HepG2 (cell line): ENCODE results near the gene SCIN. TPM values are rescaled to one million over a fixed set of nuclear protein-coding genes. Genes with fewer than 3 reads are reported as not detected.

Source experiments
- KDM6A ChIP-seq: IDR thresholded peaks from 2 replicates; pipeline ENCODE4 v1.6.1; 2016; ENCODE audit warnings: low read depth
- KLF12 ChIP-seq: sonication (generic); formaldehyde crosslinking; IDR thresholded peaks from 2 replicates; pipeline ENCODE4 v1.4.0; 2020; ENCODE audit warnings: missing genetic modification reagents, borderline replicate concordance
- ONECUT2 ChIP-seq: sonication (generic); formaldehyde crosslinking; IDR thresholded peaks from 2 replicates; pipeline ENCODE4 v1.4.0; 2020; ENCODE audit warnings: missing genetic modification reagents
- POLR2G ChIP-seq: fragments of 200-400 bp; formaldehyde crosslinking; IDR thresholded peaks from 2 replicates; pipeline ENCODE4 v1.6.1; 2018; ENCODE audit warnings: mild to moderate bottlenecking, low read depth, low read length, moderate library complexity
- PRDM10 ChIP-seq: sonication (generic); formaldehyde crosslinking; IDR thresholded peaks from 2 replicates; pipeline ENCODE4 v1.4.0; 2020; ENCODE audit warnings: low read depth, missing genetic modification reagents
- SALL1 ChIP-seq: sonication (generic); formaldehyde crosslinking; IDR thresholded peaks from 2 replicates; pipeline ENCODE4 v1.8.0; 2022; ENCODE audit warnings: mild to moderate bottlenecking, missing genetic modification reagents
- TCF12 ChIP-seq, 2 experiments: fragments of 450-650 bp in 1 of 2; sonication (generic) in 1 of 2; formaldehyde crosslinking in 1 of 2; IDR thresholded peaks; 2 replicates each; pipeline versions ENCODE4 v1.6.1 to v1.8.0; 2017 to 2022; ENCODE audit warnings: antibody characterized with exemption in 1 of 2, mild to moderate bottlenecking in 1 of 2, missing genetic modification reagents in 1 of 2, moderate library complexity in 1 of 2
- ZBTB8A ChIP-seq: sonication (generic); formaldehyde crosslinking; IDR thresholded peaks from 2 replicates; pipeline ENCODE4 v1.4.0; 2020; ENCODE audit warnings: mild to moderate bottlenecking, low read depth, missing genetic modification reagents, borderline replicate concordance
- ZNF260 ChIP-seq: sonication (generic); formaldehyde crosslinking; IDR thresholded peaks from 2 replicates; pipeline ENCODE4 v1.4.0; 2020; ENCODE audit warnings: missing genetic modification reagents, low read depth, mild to moderate bottlenecking, borderline replicate concordance
- ZNF496 ChIP-seq: sonication (generic); formaldehyde crosslinking; IDR thresholded peaks from 2 replicates; pipeline ENCODE4 v1.8.1; 2023; ENCODE audit warnings: mild to moderate bottlenecking, moderate library complexity, missing genetic modification reagents; ENCODE audit not compliant: insufficient replicate concordance
- ZNF530 ChIP-seq: sonication (generic); formaldehyde crosslinking; IDR thresholded peaks from 2 replicates; pipeline ENCODE4 v1.5.0; 2020; ENCODE audit warnings: low read depth, mild to moderate bottlenecking, missing genetic modification reagents
- ZNF609 ChIP-seq: sonication (generic); formaldehyde crosslinking; IDR thresholded peaks from 2 replicates; pipeline ENCODE4 v1.4.0; 2020; ENCODE audit warnings: mild to moderate bottlenecking, missing genetic modification reagents, borderline replicate concordance
- ZNF768 ChIP-seq: sonication (generic); formaldehyde crosslinking; IDR thresholded peaks from 2 replicates; pipeline ENCODE4 v1.4.0; 2020; ENCODE audit warnings: missing genetic modification reagents
- polyA plus RNA-seq, 8 experiments: library from polyadenylated mRNA; depleted of rRNA in 3 of 8; stranded (reverse) in 7 of 8; unstranded in 1 of 8; fragments of >200 nt; fragmentation: Illumina TruSeq in 4 of 8; extraction: Trizol in 4 of 8; gene quantifications; 2 replicates each; pipeline versions ENCODE4 v1.2.1 to v1.2.3, GENCODE V29; 2011 to 2016; ENCODE audit warnings: low read depth in 4 of 8, missing spikeins in 1 of 8, mixed read lengths in 1 of 8; ENCODE audit not compliant: insufficient read depth in 1 of 8
- total RNA-seq, 5 experiments: library from RNA; depleted of rRNA; stranded (reverse); fragments of >200 nt; fragmentation: Illumina TruSeq; extraction: Trizol; gene quantifications; 2 replicates each; pipeline ENCODE4 v1.2.3, GENCODE V29; 2016; ENCODE audit warnings: low read depth in 1 of 5
- TF ChIP-seq, protein P1 (sequence below): sonication (generic); formaldehyde crosslinking; conservative IDR thresholded peaks from 2 replicates; pipeline ENCODE4 v1.4.0; 2020; ENCODE audit warnings: missing genetic modification reagents
- TF ChIP-seq, protein P2 (sequence below): sonication (generic); formaldehyde crosslinking; IDR thresholded peaks from 2 replicates; pipeline ENCODE4 v1.9.0; 2021; ENCODE audit warnings: missing genetic modification reagents, mild to moderate bottlenecking, borderline replicate concordance

The SCIN gene
- total and polyA plus RNA-seq, 2 of the 13 experiments (the other 11 are each of a cell fraction or from before 2014, with no cell fraction given): not detected

- TF ChIP-seq ZNF609 (no peak; the same call in 1 of the 2 replicates), ZBTB8A (CRISPR knock-in tag) (no peak), ZNF496 (CRISPR knock-in tag) (no peak), ZNF530 (no peak), KLF12 (CRISPR knock-in tag) (0 out of 2 replicates have a peak, but pooled peaks have one; percentile 10), POLR2G (peak; percentile 96), PRDM10 (CRISPR knock-in tag) (no peak), ZNF260 (CRISPR knock-in tag) (no peak), ZNF768 (CRISPR knock-in tag) (no peak), KDM6A (CRISPR knock-in tag) (no peak), TCF12 (IDR thresholded peaks at IDR 0.05) (no peak), TCF12 (CRISPR knock-in tag; IDR thresholded peaks at IDR 0.05) (peak; percentile 77; the same call in 1 of the 2 replicates), SALL1 (CRISPR knock-in tag) (peak; percentile 81), ONECUT2 (no peak)
- TF ChIP-seq, protein P1, sequence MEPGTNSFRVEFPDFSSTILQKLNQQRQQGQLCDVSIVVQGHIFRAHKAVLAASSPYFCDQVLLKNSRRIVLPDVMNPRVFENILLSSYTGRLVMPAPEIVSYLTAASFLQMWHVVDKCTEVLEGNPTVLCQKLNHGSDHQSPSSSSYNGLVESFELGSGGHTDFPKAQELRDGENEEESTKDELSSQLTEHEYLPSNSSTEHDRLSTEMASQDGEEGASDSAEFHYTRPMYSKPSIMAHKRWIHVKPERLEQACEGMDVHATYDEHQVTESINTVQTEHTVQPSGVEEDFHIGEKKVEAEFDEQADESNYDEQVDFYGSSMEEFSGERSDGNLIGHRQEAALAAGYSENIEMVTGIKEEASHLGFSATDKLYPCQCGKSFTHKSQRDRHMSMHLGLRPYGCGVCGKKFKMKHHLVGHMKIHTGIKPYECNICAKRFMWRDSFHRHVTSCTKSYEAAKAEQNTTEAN: no peak
- TF ChIP-seq, protein P2, sequence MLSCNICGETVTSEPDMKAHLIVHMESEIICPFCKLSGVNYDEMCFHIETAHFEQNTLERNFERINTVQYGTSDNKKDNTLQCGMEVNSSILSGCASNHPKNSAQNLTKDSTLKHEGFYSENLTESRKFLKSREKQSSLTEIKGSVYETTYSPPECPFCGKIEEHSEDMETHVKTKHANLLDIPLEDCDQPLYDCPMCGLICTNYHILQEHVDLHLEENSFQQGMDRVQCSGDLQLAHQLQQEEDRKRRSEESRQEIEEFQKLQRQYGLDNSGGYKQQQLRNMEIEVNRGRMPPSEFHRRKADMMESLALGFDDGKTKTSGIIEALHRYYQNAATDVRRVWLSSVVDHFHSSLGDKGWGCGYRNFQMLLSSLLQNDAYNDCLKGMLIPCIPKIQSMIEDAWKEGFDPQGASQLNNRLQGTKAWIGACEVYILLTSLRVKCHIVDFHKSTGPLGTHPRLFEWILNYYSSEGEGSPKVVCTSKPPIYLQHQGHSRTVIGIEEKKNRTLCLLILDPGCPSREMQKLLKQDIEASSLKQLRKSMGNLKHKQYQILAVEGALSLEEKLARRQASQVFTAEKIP (CRISPR knock-in tag): no peak
These were observed 116.6 kb downstream of the SCIN start, which contains the start of gene ARL4A (continued) for GRCh38 chr7:12686891-12687717.
